Measurements from ENCODE around the gene CSPG4.

The CSPG4 gene

DNA sequence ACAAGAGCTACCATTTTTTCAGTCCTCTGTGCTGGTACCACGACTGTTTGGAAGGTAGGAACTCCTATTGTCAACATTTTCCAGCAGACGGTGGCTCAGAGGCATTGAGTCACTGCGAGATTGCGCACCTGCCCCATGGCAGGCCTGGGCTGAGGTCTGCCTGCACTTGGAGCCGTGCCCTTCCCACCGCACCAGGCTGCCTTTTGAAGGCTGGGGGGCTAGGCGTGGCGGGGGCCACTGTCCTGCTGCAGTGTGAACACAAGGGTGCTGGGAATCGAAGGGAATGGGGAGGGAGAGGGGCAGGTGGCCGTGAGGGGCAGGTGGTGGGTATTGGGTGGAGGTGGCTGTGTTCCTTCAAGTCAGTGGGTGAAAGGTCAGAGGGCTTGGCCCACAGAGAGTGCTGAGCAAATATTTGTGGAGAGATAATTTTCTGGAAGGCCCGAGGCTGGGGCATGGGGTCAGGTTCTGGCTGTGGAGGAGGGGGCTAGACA, 48.7 kb downstream of the CSPG4 start:
- no peak for DNase-seq

DNA sequence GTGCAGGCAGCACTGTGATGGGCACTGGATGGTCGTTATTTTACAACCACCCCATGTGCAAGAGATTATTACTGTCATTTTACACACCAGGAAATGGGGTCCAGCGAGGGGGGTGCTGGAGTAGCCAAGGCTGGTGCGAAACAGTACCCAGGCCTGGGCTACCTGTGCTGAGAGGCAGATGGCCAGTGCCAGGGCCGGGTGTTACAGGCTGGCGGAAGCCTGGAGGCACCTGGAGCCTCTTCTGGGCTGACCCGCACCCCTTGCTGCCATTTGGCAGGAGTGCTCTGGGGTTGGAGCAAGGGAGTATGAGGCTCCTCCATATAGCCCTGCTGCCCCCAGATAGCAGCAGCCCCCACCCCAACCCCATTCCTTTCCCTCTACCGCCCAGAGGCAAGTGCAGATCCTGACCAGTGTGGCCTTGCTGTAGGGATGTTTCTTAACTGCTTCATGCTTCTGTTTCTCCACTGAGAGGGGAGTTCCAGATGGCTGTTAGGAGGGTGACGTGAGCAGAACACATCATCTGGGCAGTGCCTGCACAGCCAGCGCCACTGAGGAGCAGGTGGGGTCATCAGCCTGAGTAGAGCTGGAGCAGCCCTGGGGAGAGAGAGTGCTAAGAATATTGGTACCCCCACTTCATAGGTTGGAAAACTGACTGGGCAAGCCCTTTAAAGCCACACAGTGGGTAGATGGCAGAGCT, 49.7 kb downstream of the CSPG4 start:
- DNase-seq = no peak

DNA sequence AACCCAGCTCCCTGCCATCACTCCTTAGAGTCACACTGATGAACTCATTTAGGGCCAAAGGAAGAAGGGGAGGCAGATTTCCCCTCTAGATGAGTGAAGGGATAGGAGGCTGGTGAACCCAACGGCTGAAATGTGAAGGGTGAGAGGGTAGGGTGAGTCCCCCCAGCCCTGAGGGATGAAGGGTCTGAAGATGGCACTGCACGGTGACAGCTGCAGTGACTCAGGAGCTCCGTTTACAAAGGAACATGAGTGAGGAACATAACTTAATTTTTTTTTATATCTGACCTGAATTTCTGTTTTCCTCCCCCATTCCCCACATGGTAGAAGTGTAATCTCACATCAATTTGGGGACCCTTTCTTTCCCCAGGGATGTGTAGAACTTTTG, 50.9 kb downstream of the CSPG4 start:
- DNase-seq = no peak

DNA sequence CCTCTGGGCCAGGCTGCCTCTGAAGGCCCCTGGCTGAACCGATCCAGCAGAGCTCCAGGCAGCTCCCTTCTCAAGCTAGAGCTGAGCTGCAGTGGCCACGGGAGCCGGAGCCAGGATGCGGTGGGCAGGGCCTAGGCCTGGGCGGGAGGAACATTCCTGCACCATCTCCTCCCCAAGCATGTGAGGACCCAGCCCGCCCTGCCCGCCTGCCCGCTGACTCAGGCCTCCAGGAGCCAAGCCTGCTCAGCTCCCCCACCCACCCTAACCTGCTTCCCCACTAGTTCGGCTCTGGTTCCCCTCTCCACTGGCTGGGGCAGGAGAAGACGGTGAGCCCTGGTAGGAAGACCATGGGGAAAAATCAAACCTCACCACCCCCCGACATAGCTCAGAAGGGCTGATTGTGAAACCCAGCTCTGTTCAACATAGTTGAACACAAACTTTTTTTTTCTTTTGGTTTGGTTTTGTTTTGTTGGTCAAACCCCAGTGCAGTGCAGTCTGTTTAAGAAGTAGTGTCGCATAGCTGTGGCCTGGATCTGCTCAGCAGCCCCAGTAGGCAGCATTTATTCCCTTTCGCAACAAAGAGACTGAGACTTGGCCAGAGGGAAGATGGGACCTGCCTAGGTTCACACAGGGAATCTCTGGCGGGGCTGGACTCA, 51.4 kb downstream of the CSPG4 start:
- no peak for DNase-seq

DNA sequence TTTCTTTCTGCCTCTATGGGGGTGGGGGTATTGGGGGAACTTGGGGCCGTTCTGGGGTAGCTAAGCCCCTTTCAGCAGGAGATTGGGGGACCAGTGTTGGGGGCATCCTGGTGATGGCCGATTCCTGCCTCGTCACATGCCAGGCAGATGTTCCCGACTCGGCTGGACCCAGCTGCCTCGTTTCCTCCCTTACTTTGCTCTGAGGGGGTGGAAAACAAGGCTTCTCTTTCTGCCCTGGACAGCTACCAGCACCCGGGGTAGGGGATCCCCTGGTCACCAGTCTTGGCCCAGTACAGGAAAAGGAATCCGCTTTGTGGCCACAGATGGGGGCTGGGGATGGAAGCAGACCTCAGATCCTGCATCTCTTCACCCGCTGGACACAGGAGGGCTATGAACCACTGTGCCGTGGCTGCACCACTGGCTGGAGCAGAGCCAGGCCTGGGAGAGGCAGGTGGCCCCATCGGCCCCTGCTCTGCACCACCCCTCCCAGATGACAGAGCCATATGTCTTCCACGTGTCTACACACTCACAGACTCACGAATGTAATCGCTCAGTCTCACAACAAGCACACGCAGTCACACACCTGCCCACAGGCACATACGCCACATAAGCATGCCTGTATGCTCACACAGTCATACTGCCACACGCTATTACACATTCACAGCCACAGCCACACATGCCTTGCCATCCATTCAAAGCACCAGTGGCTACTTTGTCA, 52.6 kb downstream of the CSPG4 start:
- DNase-seq = no peak

DNA sequence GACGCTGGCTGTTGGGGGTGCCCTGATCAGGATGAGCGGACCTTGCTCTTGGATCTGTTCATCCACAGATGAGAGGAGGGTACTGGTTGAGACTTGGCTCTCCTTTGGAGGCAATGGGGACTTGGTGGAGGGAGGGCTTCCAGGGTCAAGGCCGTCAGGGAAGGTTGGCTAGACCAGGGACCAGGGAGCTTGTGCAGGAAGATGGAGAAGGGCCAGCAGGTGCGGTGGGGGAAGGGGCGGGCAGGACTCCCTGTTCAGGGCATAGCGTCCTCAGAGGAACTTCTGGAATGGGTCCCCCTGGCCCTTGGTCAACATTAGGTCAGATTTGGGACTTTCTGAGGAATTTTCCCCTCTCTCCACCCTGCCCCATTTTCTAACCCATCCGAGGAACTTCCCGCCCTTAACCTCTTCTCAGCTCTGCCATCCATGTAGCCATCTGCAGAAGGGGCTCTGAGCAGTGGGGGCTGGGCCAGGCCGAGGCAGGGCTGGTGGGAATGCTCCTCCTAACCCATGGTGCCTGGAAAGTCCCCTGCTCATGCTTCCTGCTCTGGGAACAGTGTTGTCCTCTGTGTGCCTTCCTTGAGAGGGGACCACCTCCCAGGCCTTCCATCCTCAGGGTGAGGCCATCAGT, 53.4 kb downstream of the CSPG4 start:
- no peak for DNase-seq

DNA sequence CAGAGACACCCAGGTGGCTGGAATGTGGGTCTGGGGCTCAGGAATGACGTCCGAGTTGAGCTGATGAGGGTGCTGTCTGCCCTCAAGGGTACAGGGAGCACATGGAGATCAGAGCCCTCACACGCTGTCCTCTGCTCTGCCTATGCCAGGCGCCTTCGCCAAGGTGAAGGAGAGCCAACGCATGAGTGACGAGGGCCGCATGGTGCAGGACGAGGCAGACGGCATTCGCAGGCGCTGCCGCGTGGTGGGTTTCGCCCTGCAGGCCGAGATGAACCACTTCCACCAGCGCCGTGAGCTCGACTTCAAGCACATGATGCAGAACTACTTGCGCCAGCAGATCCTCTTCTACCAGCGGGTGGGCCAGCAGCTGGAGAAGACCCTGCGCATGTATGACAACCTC, 55.8 kb downstream of the CSPG4 start:
- DNase-seq = no peak

DNA sequence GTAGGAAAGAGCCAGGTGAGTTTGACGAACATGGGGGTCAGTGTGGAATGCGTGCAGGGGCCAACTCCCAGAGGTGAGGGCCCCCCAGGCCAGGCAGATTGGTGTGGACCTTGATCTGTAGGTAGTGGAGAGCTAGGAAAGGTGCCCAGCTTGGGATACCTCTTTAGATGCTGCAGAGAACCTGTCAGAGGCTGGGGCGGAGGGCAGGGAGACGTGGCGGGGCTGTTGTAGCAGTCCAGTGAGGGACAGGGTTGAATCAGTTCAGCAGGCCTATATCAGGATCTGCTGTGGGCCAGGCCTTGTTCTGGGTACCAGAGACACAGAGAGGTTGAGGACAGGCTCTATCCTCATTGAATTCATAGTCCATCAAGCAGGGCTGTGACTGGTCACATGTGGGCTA, 56.3 kb downstream of the CSPG4 start:
- DNase-seq = no peak

DNA sequence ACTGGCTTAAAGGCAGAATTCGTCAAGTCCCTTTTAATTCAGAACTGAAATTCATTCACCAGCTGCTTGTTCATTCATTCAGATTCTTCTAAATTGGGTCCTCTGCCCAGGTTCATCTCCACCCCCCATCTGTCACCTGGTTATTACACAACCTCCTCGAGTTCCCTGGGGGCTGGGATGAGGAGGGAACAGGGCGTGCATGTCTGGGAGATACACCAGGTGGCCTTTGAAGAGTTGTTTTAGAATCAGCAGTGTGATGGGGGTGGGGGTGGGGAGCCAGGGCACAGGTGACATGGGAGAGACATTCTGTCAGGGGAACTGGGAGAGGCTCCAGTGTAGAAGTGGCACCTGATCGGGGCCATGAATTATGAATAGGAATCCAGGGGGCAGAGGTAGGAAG, 56.7 kb downstream of the CSPG4 start:
- no peak for DNase-seq

DNA sequence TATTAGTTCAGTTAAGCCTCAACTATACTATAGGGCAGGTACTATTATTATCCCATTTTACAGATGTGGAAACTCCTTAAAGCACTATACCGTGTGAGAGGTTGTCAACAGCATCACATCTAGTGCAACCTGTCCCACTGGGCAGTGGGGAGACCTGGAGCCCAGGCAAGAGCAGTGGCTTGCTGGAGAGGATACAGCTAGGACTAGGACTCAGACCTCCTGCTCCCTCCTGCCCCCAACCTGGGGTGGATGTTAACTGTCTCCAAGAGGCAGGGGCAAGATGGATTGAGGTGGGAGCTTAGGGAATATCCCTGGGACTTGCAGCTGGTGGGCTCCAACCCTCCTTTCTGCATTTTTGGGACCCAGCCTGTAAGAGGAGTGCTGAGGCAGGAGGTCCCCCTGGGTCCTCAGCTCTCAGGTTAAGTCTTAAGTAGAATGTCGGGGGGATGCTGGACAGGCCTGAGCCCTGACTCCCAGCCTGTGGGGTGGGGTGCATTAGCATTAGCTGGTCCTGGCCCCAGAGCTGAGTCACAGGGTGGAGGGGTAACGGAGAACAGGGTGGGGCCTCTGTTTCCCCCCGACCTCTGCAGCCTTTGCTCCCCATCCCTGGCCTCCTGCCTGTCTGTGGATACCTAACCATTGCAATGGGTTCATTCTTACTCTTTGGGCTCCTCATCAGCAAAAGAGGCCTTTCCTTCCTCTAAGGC, 58.3 kb downstream of the CSPG4 start:
- no peak for DNase-seq

DNA sequence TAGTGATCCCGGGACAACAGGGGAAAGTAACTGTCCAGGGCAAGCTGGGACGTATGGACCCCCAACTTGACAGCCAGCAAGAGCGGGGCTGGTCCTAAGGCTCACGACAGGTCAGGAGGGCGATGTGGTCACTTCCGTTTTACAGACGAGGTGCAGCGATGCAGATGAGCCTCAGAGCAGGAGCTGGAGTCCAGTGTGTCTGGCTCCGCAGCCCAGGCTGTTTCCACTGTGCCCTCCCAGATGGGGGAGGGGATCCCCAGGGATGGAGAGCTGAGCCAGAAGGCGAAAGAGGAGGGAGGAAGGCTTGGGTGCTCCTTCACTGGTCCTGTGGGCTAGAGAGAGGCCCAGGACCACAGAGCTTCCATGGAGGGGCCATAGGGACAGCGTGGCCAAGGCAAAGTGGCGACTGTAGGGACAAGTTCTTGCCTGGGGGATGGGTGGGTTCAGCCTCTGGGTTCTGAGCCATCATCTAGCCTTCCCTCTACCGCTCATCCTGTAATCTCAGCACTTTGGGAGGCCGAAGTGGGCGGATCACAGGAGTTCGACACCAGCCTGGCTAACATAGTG, 59.2 kb downstream of the CSPG4 start:
- DNase-seq = no peak

DNA sequence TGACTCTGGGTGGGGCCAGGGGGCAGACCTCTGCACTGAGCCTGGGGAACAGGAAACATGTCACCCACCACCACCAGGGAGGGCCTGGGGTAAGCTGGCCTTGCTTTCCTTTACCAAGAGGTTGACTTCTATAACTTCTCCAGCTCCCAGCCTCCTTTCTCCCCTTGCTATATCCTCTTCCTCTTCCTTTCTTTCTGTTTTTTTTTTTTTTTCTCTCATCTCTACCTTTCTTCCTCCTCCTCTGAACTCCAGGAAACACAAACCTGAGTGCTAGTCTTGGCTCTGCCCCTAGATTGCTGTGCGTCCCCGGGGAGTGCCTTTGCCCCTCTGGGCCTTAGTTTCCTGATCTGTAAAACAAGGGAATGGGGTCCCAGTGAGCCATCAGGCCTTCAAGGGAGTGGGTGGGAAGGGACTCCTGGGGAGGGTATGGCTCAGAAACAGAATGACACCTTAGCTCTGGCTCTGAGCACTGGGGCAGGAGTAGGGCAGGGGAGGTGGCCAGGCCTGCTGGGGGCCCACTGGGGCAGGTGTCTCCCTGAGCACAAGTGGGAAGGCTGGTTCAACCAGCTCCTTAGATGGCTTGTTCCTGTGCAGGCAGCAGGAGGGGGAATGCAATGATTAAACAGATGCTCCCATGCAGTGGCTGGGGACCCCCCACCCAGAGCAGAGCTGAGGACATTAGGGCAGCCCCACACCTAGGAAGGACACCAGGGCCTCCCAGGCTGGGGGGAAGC, 60.7 kb downstream of the CSPG4 start:
- no peak for DNase-seq

DNA sequence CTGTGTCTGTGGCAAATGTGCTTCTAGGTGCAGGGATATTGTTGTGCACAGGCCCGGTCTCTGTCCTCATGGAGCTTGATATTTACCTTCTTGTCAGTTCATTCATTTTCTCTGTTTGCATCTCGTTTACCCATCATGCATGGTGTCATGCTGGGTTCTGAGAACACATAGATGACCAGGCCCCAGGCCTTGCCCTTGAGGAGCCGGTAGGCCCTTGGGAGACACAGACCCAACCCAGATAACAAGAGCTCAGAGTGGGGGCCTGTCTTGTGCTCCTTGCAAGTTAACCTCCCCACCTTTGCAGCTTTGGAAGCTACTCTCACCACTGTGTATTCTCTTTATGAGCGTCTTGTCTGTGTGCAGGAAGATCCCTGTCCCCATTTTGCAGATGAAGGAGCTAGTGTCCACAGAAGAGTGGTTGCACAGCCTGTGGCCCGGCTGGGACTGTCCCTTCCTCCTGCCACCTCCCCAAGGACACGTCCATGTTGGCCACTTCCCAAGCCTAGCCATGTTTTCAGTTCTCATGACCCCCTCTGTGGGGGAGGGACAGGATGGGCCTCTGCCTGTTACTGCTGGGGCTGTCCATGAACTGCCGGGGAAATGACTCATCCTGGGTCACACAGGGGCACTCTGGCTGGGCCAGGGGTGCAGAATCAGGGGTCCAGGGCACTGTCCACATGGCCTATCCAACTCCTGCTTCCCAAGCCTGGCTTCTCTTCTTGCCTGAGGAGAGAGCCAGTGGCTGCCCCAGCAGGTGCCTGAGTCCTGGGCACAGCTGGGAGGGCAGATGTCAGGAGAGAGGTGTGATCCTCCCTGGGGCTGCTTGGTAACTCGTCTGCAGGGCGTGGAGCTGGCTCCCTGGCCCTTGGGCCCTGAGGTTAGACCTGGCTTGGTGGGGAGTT, 61.5 kb downstream of the CSPG4 start:
- peak; percentile 55 for DNase-seq

DNA sequence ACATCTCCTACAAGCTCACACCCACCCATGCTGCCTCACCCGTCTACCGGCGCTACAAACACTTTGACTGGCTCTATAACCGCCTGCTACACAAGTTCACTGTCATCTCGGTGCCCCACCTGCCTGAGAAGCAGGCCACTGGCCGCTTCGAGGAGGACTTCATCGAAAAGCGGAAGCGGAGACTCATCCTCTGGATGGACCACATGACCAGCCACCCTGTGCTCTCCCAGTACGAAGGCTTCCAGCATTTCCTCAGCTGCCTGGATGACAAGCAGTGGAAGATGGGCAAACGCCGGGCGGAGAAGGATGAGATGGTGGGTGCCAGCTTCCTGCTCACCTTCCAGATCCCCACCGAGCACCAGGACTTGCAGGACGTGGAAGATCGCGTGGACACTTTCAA, 62.8 kb downstream of the CSPG4 start:
- DNase-seq = no peak

DNA sequence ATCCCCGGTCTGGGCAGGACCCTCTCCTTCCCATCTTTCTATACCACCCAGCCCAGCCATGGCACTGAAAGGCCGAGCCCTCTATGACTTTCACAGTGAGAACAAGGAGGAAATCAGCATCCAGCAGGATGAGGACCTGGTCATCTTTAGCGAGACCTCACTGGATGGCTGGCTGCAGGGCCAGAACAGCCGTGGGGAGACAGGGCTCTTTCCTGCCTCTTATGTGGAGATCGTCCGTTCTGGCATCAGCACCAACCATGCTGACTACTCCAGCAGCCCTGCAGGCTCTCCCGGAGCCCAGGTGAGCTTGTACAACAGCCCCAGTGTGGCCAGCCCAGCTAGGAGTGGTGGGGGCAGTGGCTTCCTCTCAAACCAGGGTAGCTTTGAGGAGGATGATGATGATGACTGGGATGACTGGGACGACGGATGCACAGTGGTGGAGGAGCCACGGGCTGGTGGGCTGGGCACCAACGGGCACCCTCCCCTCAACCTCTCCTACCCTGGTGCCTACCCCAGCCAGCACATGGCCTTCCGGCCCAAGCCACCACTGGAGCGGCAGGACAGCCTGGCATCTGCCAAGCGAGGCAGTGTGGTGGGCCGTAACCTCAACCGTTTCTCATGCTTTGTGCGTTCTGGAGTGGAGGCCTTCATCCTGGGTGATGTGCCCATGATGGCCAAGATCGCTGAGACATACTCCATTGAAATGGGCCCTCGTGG, 63.4 kb downstream of the CSPG4 start:
- DNase-seq = no peak

DNA sequence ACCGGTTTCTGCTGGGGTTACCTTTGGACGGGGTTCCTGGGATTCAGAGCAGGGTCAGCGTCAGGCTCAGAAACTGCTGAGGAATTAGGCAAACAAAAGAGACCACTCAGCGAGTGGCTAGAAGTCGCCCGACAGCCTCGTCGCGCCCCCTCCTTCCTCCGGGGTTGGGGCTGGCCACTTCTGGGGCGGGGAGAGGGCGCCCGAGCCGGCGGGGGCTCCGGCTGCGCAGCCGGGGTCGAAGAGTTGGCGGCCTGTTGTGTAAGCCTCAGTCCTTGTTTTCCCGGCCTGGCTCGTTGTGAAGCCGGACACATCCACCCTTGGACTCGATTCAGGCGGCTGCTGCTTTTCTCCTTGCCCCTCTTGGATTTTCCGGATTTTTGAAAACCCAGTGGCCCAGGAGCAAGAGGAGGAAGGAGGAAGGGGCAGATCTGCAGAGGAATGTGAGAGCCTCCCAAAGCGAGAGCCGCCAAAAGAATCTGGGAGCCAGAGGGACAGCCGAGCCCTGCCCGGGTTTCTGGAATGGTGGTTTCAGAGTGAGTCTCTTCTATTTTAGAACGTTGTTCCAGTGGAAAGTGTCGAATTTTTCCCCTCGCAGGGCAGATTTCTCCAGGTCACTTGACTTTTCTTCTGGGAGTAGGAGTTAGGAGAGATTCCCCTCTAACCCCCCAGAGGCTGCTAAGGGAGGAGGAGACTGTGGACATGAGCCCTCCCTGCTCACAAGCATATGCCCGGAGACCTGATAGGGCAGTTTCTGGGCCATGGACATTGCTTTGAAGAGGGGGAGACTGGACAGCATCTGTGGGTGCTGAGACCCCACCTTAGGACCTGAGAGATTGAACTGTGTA, 64.3 kb downstream of the CSPG4 start:
- no peak for DNase-seq

DNA sequence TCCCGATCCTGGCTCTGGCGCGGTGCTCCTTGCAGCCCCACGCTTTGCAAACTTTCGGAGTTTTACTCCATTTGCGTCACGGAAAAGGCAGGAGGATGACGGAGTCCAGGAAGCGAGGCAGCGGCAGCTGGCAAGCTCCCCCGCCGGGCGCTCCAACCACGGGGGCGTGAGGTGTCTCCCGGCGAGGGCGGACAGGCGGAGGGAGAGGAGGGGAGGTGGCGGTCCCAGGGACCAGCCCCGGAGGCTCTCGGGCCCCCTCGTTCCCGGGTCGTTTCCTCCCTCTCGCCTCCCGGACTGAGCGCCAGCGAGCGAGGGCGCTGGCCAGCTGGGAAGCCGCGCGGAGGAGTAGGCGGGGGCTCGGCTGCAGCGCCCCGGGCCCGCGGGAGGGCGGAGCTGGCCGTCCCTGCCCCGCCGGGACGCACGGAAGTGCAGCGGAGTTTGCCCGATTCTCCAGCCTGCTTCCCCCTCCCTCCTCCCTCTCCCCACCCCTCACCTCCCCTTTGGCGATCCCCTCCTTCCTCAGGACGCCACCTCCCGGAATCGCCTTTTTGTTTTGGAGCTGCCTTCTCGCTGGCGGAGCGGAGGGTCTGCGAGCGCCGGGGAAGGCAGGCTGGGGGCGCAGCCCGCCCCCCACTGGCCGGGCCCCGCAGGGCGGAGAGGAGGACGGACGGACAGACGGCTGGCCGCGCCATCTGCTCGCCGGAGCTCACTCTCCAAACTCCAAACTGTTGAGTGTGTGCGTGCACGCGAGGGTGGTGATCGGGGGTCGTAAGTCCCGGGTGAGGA, 65.1 kb downstream of the CSPG4 start, which contains the start of gene SNX33:
Gene SNX33, plus strand, starts transcription at position 543 of the 786 bp plus-strand sequence. CDS start 1,191 bp downstream, outside the sequence.
- DNase-seq = peak; percentile 68

DNA sequence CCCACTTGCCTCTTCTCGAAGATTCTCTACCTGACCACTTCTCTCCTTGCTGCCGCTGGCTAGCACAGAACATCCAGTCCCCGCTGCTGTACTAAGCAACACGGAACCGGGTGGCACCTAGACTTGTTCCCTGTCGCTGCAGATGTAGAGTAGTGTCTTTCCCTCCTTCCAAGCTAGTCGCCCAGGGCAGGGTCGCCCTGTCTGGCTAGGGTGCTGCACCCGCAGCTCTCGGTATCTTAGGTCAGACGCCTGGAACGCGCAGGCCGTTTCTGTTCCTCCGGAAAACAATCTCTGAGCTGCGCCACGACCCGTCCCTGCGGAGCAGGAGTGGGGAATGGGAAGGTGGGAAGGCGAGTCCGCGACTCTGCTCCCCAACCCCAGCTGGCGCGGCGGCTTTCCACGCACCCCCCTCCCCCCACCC, 65.7 kb downstream of the CSPG4 start:
- peak; percentile 43 for DNase-seq
